ENCODE data around the gene FOXN1. TPM values are rescaled to one million over a fixed set of nuclear protein-coding genes. Genes with fewer than 3 reads are reported as not detected.

Gene FOXN1
- total RNA-seq, 2 donors from 2014 or later, result 0.32 TPM; not detected in 1

- no peak for DNase-seq
- TF ChIP-seq, protein P1, sequence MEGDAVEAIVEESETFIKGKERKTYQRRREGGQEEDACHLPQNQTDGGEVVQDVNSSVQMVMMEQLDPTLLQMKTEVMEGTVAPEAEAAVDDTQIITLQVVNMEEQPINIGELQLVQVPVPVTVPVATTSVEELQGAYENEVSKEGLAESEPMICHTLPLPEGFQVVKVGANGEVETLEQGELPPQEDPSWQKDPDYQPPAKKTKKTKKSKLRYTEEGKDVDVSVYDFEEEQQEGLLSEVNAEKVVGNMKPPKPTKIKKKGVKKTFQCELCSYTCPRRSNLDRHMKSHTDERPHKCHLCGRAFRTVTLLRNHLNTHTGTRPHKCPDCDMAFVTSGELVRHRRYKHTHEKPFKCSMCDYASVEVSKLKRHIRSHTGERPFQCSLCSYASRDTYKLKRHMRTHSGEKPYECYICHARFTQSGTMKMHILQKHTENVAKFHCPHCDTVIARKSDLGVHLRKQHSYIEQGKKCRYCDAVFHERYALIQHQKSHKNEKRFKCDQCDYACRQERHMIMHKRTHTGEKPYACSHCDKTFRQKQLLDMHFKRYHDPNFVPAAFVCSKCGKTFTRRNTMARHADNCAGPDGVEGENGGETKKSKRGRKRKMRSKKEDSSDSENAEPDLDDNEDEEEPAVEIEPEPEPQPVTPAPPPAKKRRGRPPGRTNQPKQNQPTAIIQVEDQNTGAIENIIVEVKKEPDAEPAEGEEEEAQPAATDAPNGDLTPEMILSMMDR (IDR thresholded peaks at IDR 0.05), result no peak
- Histone ChIP-seq H3K4me3 (no peak overlapping the region), H3K27me3 (no peaks in the 10 kb centered on the region), H3K9me3 (no peaks in the 10 kb centered on the region), H3K9ac (ENCODE audit: low read depth in 2 of 2, low read length in 2 of 2) (no peak overlapping the region), H3K4me1 (peaks cover 9% of the 10 kb centered on the region), H3K27ac (no peak overlapping the region), H3K36me3 (no peaks in the 10 kb centered on the region)
- intact Hi-C loops (cut with DNase I), result no loop called here
Observed at GRCh38 chr17:28534740-28535375, 28.7 kb downstream of the FOXN1 start.

- Histone ChIP-seq H3K27me3 (no peaks in the 10 kb centered on the region), H3K9ac (ENCODE audit: low read depth in 2 of 2, low read length in 2 of 2) (no peak overlapping the region), H3K27ac (no peak overlapping the region), H3K4me1 (peaks cover 9% of the 10 kb centered on the region), H3K9me3 (no peaks in the 10 kb centered on the region), H3K36me3 (no peaks in the 10 kb centered on the region), H3K4me3 (no peak overlapping the region)
- TF ChIP-seq, protein P1 (IDR thresholded peaks at IDR 0.05), result no peak
- DNase-seq, result no peak
- intact Hi-C loops (cut with DNase I), result no loop called here
Observed at GRCh38 chr17:28536532-28537218, 30.5 kb downstream of the FOXN1 start.

- intact Hi-C loops (cut with DNase I), result no loop called here
Observed at GRCh38 chr17:28537219-28537610, 31.1 kb downstream of the FOXN1 start.

GRCh38 chr17:28538296-28538895, 32.2 kb downstream of the FOXN1 start:
- Histone ChIP-seq H3K9me3 (no peaks in the 10 kb centered on the region), H3K27ac (no peak overlapping the region), H3K27me3 (no peaks in the 10 kb centered on the region), H3K4me3 (no peak overlapping the region), H3K9ac (ENCODE audit: low read depth in 2 of 2, low read length in 2 of 2) (no peak overlapping the region), H3K36me3 (no peaks in the 10 kb centered on the region), H3K4me1 (no peaks in the 10 kb centered on the region)
- DNase-seq, result no peak
- TF ChIP-seq, protein P1 (IDR thresholded peaks at IDR 0.05), result no peak
- intact Hi-C loops (cut with DNase I), result no loop called here

More at GRCh38 chr17:28537219-28537610, 31.1 kb downstream of the FOXN1 start:
- Histone ChIP-seq H3K36me3 (no peaks in the 10 kb centered on the region), H3K9me3 (no peaks in the 10 kb centered on the region), H3K4me3 (no peak overlapping the region), H3K9ac (ENCODE audit: low read depth in 2 of 2, low read length in 2 of 2) (no peak overlapping the region), H3K27ac (no peak overlapping the region), H3K4me1 (peaks cover 9% of the 10 kb centered on the region), H3K27me3 (no peaks in the 10 kb centered on the region)
- no peak for DNase-seq
- TF ChIP-seq, protein P1 (IDR thresholded peaks at IDR 0.05), result no peak

GRCh38 chr17:28540231-28540630, 34.1 kb downstream of the FOXN1 start:
- Histone ChIP-seq H3K4me1 (no peaks in the 10 kb centered on the region), H3K27ac (no peak overlapping the region), H3K36me3 (no peaks in the 10 kb centered on the region), H3K4me3 (no peak overlapping the region), H3K27me3 (no peaks in the 10 kb centered on the region), H3K9me3 (no peaks in the 10 kb centered on the region), H3K9ac (ENCODE audit: low read depth in 2 of 2, low read length in 2 of 2) (no peak overlapping the region)
- DNase-seq, result no peak
- intact Hi-C loops (cut with DNase I), result no loop called here
- TF ChIP-seq, protein P1 (IDR thresholded peaks at IDR 0.05), result no peak
